Hepatocyte (in vitro differentiated cells): Measurements from ENCODE around the gene QRSL1.

Source experiments
- EZH2 ChIP-seq: fragments of 200-600 bp; sonication (generic); IDR thresholded peaks from 2 replicates; pipeline ENCODE4 v1.6.1; 2016; ENCODE audit warnings: antibody characterized with exemption, mild to moderate bottlenecking, borderline replicate concordance
- EZH2phosphoT487 ChIP-seq: fragments of 200-600 bp; sonication (generic); IDR thresholded peaks from one replicate; pipeline ENCODE4 v1.6.1; 2018; ENCODE audit warnings: antibody characterized with exemption, mild to moderate bottlenecking, low read depth, moderate library complexity; ENCODE audit not compliant: unreplicated experiment, severe bottlenecking
- TF ChIP-seq, protein P1 (sequence below): fragments of 200-600 bp; sonication (generic); IDR thresholded peaks from 2 replicates; pipeline ENCODE4 v1.5.1; 2016; ENCODE audit warnings: antibody characterized with exemption, mild to moderate bottlenecking; ENCODE audit not compliant: poor library complexity

DNA sequence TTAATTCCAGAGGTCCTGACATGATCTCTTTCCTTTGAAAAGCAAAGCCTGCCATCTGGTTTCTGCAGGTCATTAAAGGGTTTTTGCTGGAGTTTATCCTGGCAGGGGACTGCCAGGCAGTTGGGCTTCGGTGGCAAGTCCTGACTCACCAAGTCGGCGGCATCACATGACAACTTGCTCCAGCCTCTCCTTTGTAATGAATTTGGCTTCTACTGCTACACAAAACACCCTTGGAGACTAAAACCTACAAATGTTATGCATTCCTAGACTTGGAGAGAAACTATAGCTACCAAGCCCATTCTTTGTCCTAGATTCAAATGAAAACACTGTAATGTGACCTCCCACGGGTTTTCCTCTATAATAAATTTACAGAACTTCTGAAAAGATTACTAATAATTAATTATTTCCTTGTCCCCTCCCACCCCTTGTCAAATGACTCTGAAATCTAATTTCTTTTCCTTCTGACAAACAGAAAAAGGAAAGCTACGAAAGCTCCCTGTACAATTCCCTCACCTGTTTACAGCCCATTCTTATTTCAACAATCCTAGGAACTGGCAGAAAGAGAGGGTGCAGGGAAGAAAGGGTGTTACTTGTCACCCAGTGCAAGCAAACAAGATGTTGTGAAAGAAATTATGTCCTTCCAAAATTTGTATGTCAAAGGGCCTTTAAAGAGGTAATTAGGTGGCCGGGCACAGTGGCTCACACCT, 62.9 kb downstream of the QRSL1 start:
- TF ChIP-seq, protein P1, sequence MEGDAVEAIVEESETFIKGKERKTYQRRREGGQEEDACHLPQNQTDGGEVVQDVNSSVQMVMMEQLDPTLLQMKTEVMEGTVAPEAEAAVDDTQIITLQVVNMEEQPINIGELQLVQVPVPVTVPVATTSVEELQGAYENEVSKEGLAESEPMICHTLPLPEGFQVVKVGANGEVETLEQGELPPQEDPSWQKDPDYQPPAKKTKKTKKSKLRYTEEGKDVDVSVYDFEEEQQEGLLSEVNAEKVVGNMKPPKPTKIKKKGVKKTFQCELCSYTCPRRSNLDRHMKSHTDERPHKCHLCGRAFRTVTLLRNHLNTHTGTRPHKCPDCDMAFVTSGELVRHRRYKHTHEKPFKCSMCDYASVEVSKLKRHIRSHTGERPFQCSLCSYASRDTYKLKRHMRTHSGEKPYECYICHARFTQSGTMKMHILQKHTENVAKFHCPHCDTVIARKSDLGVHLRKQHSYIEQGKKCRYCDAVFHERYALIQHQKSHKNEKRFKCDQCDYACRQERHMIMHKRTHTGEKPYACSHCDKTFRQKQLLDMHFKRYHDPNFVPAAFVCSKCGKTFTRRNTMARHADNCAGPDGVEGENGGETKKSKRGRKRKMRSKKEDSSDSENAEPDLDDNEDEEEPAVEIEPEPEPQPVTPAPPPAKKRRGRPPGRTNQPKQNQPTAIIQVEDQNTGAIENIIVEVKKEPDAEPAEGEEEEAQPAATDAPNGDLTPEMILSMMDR = no peak
- TF ChIP-seq EZH2 = no peak
- TF ChIP-seq EZH2phosphoT487 = no peak
